Motor neuron (in vitro differentiated cells): Measurements from ENCODE around the gene NFATC2. TPM values are rescaled to one million over a fixed set of nuclear protein-coding genes. Genes with fewer than 3 reads are reported as not detected.
A peak's percentile ranks its signal among the peaks of the same experiment; 100 is the strongest.
"Not testable (repeated sequence)": the region's sequence is repeated elsewhere in the genome, so short reads cannot be mapped to it uniquely, and the experiment has no call there.

ENCODE experiments used
- ATAC-seq, 8 experiments: fragments of 200-7000 bp; cut with Tn5 transposase; replicated peaks in 6 of 8; 2 replicates each; pipeline ENCODE4 v1.8.0; 2021; ENCODE audit warnings: mild to moderate bottlenecking in 8 of 8, moderate library complexity in 8 of 8
- H3K27ac ChIP-seq, 2 donors: fragments of 250-450 bp; sonication (Bioruptor Pico); 2 replicates each; pipeline ENCODE4 v1.9.0; 2021; ENCODE audit warnings: antibody characterized with exemption in 2 of 2, mild to moderate bottlenecking in 2 of 2, moderate library complexity in 1 of 2
- H3K4me1 ChIP-seq, 2 donors: fragments of 250-450 bp; sonication (Bioruptor Pico); replicated peaks in 1 of 2; 2 replicates each; pipeline ENCODE4 v1.6.1; 2021; ENCODE audit warnings: antibody characterized with exemption in 2 of 2, mild to moderate bottlenecking in 2 of 2, moderate library complexity in 1 of 2
- H3K4me3 ChIP-seq, 5 donors: fragments of 250-450 bp; sonication (Bioruptor Pico); 2 replicates each; pipeline ENCODE4 v1.9.0; 2021; ENCODE audit warnings: antibody characterized with exemption in 5 of 5, mild to moderate bottlenecking in 5 of 5, moderate library complexity in 4 of 5
- WGBS, 10 experiments: fragments of 450-650 bp; shearing (Covaris generic); methylation state at CpG; one replicate each; pipeline ENCODE4 v1.0.0; 2022; 5-methylcytosine and 5-hydroxymethylcytosine counted together
- in situ Hi-C, 9 experiments: fragments of 400-800 bp; cut with MboI; loops; one replicate each; pipeline ENCODE4 v1.15.0; 2021; ENCODE audit warnings: low sequenced_read_pairs in 9 of 9, low pct_unique_long_range_greater_than_20kb in 2 of 9; ENCODE audit not compliant: unreplicated experiment in 9 of 9
- total RNA-seq, 8 experiments: library from RNA; unstranded; fragments of 300-600 nt; gene quantifications; 2 replicates each; pipeline versions ENCODE4 v1.2.3 to v1.2.4, GENCODE V29; 2022

The NFATC2 gene
- total RNA-seq, 8 experiments from 2014 or later = 0.11 to 9.7 (median 0.56) TPM

GRCh38 chr20:51543422-51543788 is 886 bp upstream of the NFATC2 start:
- ATAC-seq = no peak
- no peak overlapping the region for H3K4me3 ChIP-seq
- H3K27ac ChIP-seq = no peak overlapping the region
- in situ Hi-C loops = no loop called here
- 7 to 83% (median 80%) methylated on average over 1 to 7 of the region's 7 CpGs; no CpG with 5 or more reads in 3 of the 10 experiments for whole genome bisulfite sequencing, 10 experiments
- peaks cover 0 to 10% of the 10 kb centered on the region in 2 donors for H3K4me1 ChIP-seq

- H3K4me3 ChIP-seq = peak overlapping the region in 4 of 5 donors; percentile 16 to 30 (median 22)
- ATAC-seq = peak in 4 of 8 experiments; percentile 12 to 36 (median 25)
- WGBS, 10 experiments = 80% methylated on average over 1 to 2 of the region's 29 CpGs; no CpG with 5 or more reads in 8 of the 10 experiments
- H3K27ac ChIP-seq = no peak overlapping the region
- peaks cover 0 to 10% of the 10 kb centered on the region in 2 donors for H3K4me1 ChIP-seq
- in situ Hi-C loops = no loop called here
Measured at GRCh38 chr20:51542033-51542570, 417 bp downstream of the NFATC2 start.

- no peak overlapping the region for H3K27ac ChIP-seq
- H3K4me1 ChIP-seq = peaks cover 0 to 10% of the 10 kb centered on the region in 2 donors
- WGBS, 10 experiments = 0 to 100% (median 47%) methylated on average over 1 to 7 of the region's 13 CpGs; no CpG with 5 or more reads in 1 of the 10 experiments
- in situ Hi-C loops = no loop called here
- ATAC-seq = peak in 7 of 8 experiments; percentile 20 to 96 (median 58)
- H3K4me3 ChIP-seq = no peak overlapping the region
Measured at GRCh38 chr20:51541189-51542032, 1.1 kb downstream of the NFATC2 start.

GRCh38 chr20:51540580-51540979 is 1.9 kb downstream of the NFATC2 start:
- Histone ChIP-seq H3K4me1 (peaks cover 0 to 10% of the 10 kb centered on the region in 2 donors), H3K4me3 (no peak overlapping the region), H3K27ac (no peak overlapping the region)
- in situ Hi-C loops = no loop called here
- no peak for ATAC-seq
- WGBS, 10 experiments = 9 to 100% (median 74%) methylated on average over 1 to 6 of the region's 6 CpGs; no CpG with 5 or more reads in 4 of the 10 experiments

- 94 to 100% (median 100%) methylated on average over 1 to 3 of the region's 7 CpGs; no CpG with 5 or more reads in 4 of the 10 experiments for WGBS, 10 experiments
- ATAC-seq, H3K4me3 ChIP-seq, H3K27ac ChIP-seq, in situ Hi-C loops: not testable (repeated sequence)
- peaks cover 0 to 10% of the 10 kb centered on the region in 2 donors for H3K4me1 ChIP-seq
Measured at GRCh38 chr20:51540074-51540473, 2.4 kb downstream of the NFATC2 start.

- in situ Hi-C loops = no loop called here
- Histone ChIP-seq H3K4me3 (no peak overlapping the region), H3K27ac (no peak overlapping the region), H3K4me1 (peaks cover 0 to 5% of the 10 kb centered on the region in 2 donors)
- 40 to 87% (median 74%) methylated on average over 1 to 6 of the region's 6 CpGs; no CpG with 5 or more reads in 3 of the 10 experiments for WGBS, 10 experiments
- ATAC-seq = no peak
Measured at GRCh38 chr20:51536116-51537069, 6.1 kb downstream of the NFATC2 start.

- H3K27ac ChIP-seq = no peak overlapping the region
- in situ Hi-C loops = no loop called here
- no peak for ATAC-seq
- H3K4me3 ChIP-seq = no peak overlapping the region
- no peaks in the 10 kb centered on the region for H3K4me1 ChIP-seq
- 60 to 100% (median 90%) methylated on average over 1 to 2 of the region's 2 CpGs; no CpG with 5 or more reads in 3 of the 10 experiments for WGBS, 10 experiments
Measured at GRCh38 chr20:51535674-51536073, 6.8 kb downstream of the NFATC2 start.

- Histone ChIP-seq H3K4me3 (no peak overlapping the region), H3K27ac (no peak overlapping the region), H3K4me1 (no peaks in the 10 kb centered on the region)
- in situ Hi-C loops = no loop called here
- 67 to 100% (median 85%) methylated on average over 1 to 4 of the region's 4 CpGs; no CpG with 5 or more reads in 3 of the 10 experiments for WGBS, 10 experiments
- no peak for ATAC-seq
Measured at GRCh38 chr20:51535075-51535386, 7.5 kb downstream of the NFATC2 start.

- peak in 2 of 8 experiments; percentile 77 to 84 for ATAC-seq
- 11 to 95% (median 89%) methylated on average over 2 to 10 of the region's 19 CpGs; no CpG with 5 or more reads in 5 of the 10 experiments for WGBS, 10 experiments
- Histone ChIP-seq H3K27ac (no peak overlapping the region), H3K4me3 (no peak overlapping the region), H3K4me1 (peaks cover 0 to 2% of the 10 kb centered on the region in 2 donors)
- in situ Hi-C loops = no loop called here
Measured at GRCh38 chr20:51533291-51534172, 9.0 kb downstream of the NFATC2 start.

GRCh38 chr20:51532577-51533191 is 9.8 kb downstream of the NFATC2 start:
- in situ Hi-C loops = no loop called here
- ATAC-seq = peak in 2 of 8 experiments; percentile 14 to 60
- H3K27ac ChIP-seq = no peak overlapping the region

GRCh38 chr20:51531712-51532456 is 10.6 kb downstream of the NFATC2 start:
- H3K4me3 ChIP-seq = no peak overlapping the region
- no peak for ATAC-seq
- peaks cover 0 to 2% of the 10 kb centered on the region in 2 donors for H3K4me1 ChIP-seq
- WGBS, 10 experiments = 70 to 100% (median 92%) methylated on average over 2 to 12 of the region's 12 CpGs
- H3K27ac ChIP-seq = no peak overlapping the region
- in situ Hi-C loops = no loop called here

More at GRCh38 chr20:51532577-51533191, 9.8 kb downstream of the NFATC2 start:
- 11 to 100% (median 80%) methylated on average over 1 to 11 of the region's 24 CpGs; no CpG with 5 or more reads in 1 of the 10 experiments for WGBS, 10 experiments
- Histone ChIP-seq H3K4me3 (no peak overlapping the region), H3K4me1 (peaks cover 0 to 2% of the 10 kb centered on the region in 2 donors)
